ENCODE measurements around the gene FEM1C. TPM values are rescaled to one million over a fixed set of nuclear protein-coding genes. Genes with fewer than 3 reads are reported as not detected.

The FEM1C gene
- total and polyA plus RNA-seq, 2 experiments from 2014 or later = 7.2 to 11.8 TPM

DNA sequence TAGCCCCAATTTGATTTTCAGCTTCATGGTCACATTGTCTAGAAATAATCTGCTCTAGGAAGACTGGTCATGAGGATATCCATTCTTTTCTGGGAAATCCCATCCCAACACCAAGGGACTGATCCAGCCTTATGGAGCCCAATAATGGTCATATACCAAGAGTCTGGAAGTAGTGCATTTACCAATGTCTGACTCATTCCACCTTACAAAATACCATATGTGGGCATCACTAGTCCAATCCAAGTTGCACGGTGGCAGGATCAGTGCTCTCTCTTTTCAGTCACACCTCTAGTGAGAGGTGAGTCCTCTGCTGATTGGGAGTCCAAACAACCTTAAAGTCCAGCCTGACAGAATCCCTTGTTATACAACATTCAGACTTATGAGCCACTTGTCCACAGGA is 73.7 kb downstream of the FEM1C start:
- Histone ChIP-seq H3K27me3 (no peaks in the 10 kb centered on the region), H3K4me1 (ENCODE audit: low read depth) (peaks cover 9% of the 10 kb centered on the region), H3K4me3 (no peak overlapping the region), H3K9me3 (ENCODE audit: low read depth) (no peaks in the 10 kb centered on the region), H3K36me3 (no peaks in the 10 kb centered on the region), H3K27ac (no peak overlapping the region)
- TF ChIP-seq, protein P1, sequence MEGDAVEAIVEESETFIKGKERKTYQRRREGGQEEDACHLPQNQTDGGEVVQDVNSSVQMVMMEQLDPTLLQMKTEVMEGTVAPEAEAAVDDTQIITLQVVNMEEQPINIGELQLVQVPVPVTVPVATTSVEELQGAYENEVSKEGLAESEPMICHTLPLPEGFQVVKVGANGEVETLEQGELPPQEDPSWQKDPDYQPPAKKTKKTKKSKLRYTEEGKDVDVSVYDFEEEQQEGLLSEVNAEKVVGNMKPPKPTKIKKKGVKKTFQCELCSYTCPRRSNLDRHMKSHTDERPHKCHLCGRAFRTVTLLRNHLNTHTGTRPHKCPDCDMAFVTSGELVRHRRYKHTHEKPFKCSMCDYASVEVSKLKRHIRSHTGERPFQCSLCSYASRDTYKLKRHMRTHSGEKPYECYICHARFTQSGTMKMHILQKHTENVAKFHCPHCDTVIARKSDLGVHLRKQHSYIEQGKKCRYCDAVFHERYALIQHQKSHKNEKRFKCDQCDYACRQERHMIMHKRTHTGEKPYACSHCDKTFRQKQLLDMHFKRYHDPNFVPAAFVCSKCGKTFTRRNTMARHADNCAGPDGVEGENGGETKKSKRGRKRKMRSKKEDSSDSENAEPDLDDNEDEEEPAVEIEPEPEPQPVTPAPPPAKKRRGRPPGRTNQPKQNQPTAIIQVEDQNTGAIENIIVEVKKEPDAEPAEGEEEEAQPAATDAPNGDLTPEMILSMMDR (IDR thresholded peaks at IDR 0.05; ENCODE audit: low read depth, low read length) = no peak
- no peak for DNase-seq (ENCODE audit: low read depth in 1 of 2, low spot score in 1 of 2)

Other genes starting within 250 kb of the FEM1C start
- 6.1 and 8.1 TPM in 2 replicates for gene CCDC112, start 248.1 kb downstream of the FEM1C start, total RNA-seq
- gene CCDC112, start 248.1 kb downstream of the FEM1C start, polyA plus RNA-seq = 10.9 and 11.5 TPM in 2 replicates
- 0.28 and 0.63 TPM in 2 replicates for gene TICAM2, start 57.7 kb upstream of the FEM1C start, total RNA-seq
- 0.22 and 0.54 TPM in 2 replicates for gene TICAM2, start 57.7 kb upstream of the FEM1C start, polyA plus RNA-seq
- gene TMED7, start 81.3 kb upstream of the FEM1C start, total RNA-seq = 105 and 264 TPM in 2 replicates
- gene TMED7, start 81.3 kb upstream of the FEM1C start, polyA plus RNA-seq = 43.3 and 52.9 TPM in 2 replicates

Measured in cardiac muscle cell (in vitro differentiated cells and primary cell).